Measurements from ENCODE around the gene IFI30. TPM values are rescaled to one million over a fixed set of nuclear protein-coding genes. Genes with fewer than 3 reads are reported as not detected.

The IFI30 gene
- total RNA-seq, 1 experiment from 2014 or later: 35.8 TPM

DNA sequence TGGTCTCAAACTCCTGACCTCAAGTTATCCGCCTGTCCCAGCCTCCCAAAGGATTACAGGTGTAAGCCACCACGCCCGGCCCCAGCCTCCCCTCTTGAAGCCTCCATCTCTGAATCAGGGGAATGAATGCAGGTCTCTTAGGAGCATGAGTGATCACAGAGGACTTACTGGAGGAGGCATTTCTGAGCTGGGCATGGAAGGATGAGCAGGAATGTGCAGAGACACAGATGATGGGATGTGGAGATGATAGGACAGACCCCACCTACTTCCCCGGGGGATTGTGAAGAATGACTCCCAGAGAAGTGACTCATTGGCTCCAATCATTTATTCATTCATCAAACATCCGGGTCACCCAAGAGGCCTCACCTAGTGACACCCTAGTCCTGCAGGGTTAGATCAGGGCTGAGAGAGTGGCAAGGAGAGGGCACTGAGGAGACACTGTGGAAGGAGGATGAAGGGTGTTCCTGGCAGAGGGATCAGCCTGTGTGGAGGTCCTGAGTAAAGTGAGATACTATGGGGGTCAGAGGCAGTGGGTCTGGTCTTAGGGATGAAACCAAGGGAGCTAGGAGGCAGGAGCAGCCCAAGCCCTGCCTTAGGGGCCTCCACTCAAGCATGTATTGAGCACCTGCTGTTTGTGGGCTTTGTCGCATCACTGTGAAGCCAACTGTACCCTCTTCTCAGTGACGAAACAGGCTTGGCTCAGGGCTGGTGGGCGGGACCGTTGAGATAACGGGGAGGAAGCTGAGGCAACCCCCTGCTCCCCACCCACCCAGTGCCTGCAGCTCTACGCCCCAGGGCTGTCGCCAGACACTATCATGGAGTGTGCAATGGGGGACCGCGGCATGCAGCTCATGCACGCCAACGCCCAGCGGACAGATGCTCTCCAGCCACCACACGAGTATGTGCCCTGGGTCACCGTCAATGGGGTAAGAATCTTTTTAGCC, 3.0 kb downstream of the IFI30 start:
- intact Hi-C loops (cut with micrococcal nuclease; ENCODE audit: unreplicated experiment): no loop called here
- CTCF ChIA-PET: interaction anchor here (0.5 kb wide), 1 partner anchor 373 kb away, joined by 12 read pairs; no protein-coding TSS in a partner anchor
- no peaks in the 10 kb centered on the region for H3K9me3 ChIP-seq (ENCODE audit: insufficient read depth, low read depth)
- H3K9me2 ChIP-seq (ENCODE audit: insufficient read depth): no peaks in the 10 kb centered on the region
- no peaks in the 10 kb centered on the region for H3K79me2 ChIP-seq (ENCODE audit: low read depth)
- no peak for TF ChIP-seq EZH2 (IDR thresholded peaks at IDR 0.05; ENCODE audit: low read depth)
- TF ChIP-seq CTCF (conservative IDR thresholded peaks at IDR 0.05): no peak
- DNase-seq: no peak
- H3F3A ChIP-seq (ENCODE audit: insufficient read depth, low read depth): peaks cover 40% of the 10 kb centered on the region; the same call in 1 of the 2 replicates
- POLR2A ChIA-PET (ENCODE audit: unreplicated experiment): no interaction called here
- H3K4me1 ChIP-seq (replicated peaks; ENCODE audit: insufficient read depth): peaks cover 15% of the 10 kb centered on the region
- no TSS peak for BruUV-seq (replicated peaks)
- H3K27ac ChIP-seq: no peak overlapping the region
- no peaks in the 10 kb centered on the region for H3K36me3 ChIP-seq (ENCODE audit: low read depth)
- no peaks in the 10 kb centered on the region for H3K27me3 ChIP-seq (ENCODE audit: insufficient read depth, low read depth)
- H3K4me2 ChIP-seq: no peak overlapping the region
- H3K4me3 ChIP-seq: no peak overlapping the region
- H2AFZ ChIP-seq: no peak overlapping the region
- no peaks in the 10 kb centered on the region for H4K20me1 ChIP-seq (ENCODE audit: insufficient read depth)

- POLR2A ChIA-PET (ENCODE audit: unreplicated experiment): no interaction called here
- Histone ChIP-seq H2AFZ (no peak overlapping the region), H3F3A (ENCODE audit: insufficient read depth, low read depth) (peaks cover 27% of the 10 kb centered on the region), H3K9me3 (ENCODE audit: insufficient read depth, low read depth) (no peaks in the 10 kb centered on the region), H3K27ac (no peak overlapping the region), H3K79me2 (ENCODE audit: low read depth) (no peaks in the 10 kb centered on the region), H3K4me1 (replicated peaks; ENCODE audit: insufficient read depth) (peaks cover 5% of the 10 kb centered on the region), H4K20me1 (ENCODE audit: insufficient read depth) (no peaks in the 10 kb centered on the region), H3K27me3 (ENCODE audit: insufficient read depth, low read depth) (no peaks in the 10 kb centered on the region), H3K4me2 (no peak overlapping the region), H3K4me3 (no peak overlapping the region), H3K36me3 (ENCODE audit: low read depth) (no peaks in the 10 kb centered on the region), H3K9me2 (ENCODE audit: insufficient read depth) (no peaks in the 10 kb centered on the region)
- BruUV-seq (replicated peaks): no TSS peak
- no peak for TF ChIP-seq EZH2 (IDR thresholded peaks at IDR 0.05; ENCODE audit: low read depth)
- TF ChIP-seq CTCF (conservative IDR thresholded peaks at IDR 0.05): no peak
- CTCF ChIA-PET: no interaction called here
- intact Hi-C loops (cut with micrococcal nuclease; ENCODE audit: unreplicated experiment): no loop called here
- DNase-seq: no peak
Measured at GRCh38 chr19:18179957-18180356, 6.3 kb downstream of the IFI30 start.

DNA sequence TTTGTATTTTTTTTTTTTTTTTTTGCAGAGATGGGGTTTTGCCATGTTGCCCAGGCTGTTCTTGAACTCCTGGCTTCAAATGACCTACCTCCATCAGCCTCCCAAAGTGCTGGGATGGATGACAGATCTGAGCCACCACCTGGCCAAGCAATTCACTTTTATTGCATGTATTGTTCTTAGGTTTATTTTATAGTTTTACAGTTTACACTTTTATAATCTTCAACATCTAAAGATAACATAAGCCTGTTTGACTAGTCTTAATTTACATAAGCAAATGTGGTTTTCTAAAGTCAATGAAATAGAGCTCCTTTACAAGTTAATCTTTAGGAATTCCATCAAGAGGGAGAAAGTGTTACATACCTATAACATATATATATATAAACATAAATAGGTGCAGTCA, 9.9 kb downstream of the IFI30 start:
- TF ChIP-seq CTCF (conservative IDR thresholded peaks at IDR 0.05) (no peak), EZH2 (IDR thresholded peaks at IDR 0.05; ENCODE audit: low read depth) (no peak)
- no peaks in the 10 kb centered on the region for H3K27me3 ChIP-seq (ENCODE audit: insufficient read depth, low read depth)

More for the DNA sequence above, 9.9 kb downstream of the IFI30 start:
- ChIA-PET POLR2A (ENCODE audit: unreplicated experiment) (no interaction called here), CTCF (interaction anchor here (0.5 to 0.6 kb wide), 2 partner anchors 20 to 36 kb away, joined by 3 to 5 read pairs; partner anchors contain the start of gene RAB3A)
- BruUV-seq (replicated peaks): no TSS peak
- Histone ChIP-seq H3K9me3 (ENCODE audit: insufficient read depth, low read depth) (no peaks in the 10 kb centered on the region), H3F3A (ENCODE audit: insufficient read depth, low read depth) (peaks cover 31% of the 10 kb centered on the region), H3K4me1 (replicated peaks; ENCODE audit: insufficient read depth) (no peaks in the 10 kb centered on the region), H3K9me2 (ENCODE audit: insufficient read depth) (no peaks in the 10 kb centered on the region), H2AFZ (no peak overlapping the region), H3K36me3 (ENCODE audit: low read depth) (no peaks in the 10 kb centered on the region), H3K4me2 (no peak overlapping the region), H3K79me2 (ENCODE audit: low read depth) (no peaks in the 10 kb centered on the region), H3K27ac (no peak overlapping the region), H4K20me1 (ENCODE audit: insufficient read depth) (no peaks in the 10 kb centered on the region), H3K4me3 (no peak overlapping the region)
- intact Hi-C loops (cut with micrococcal nuclease; ENCODE audit: unreplicated experiment): no loop called here
- peak in 1 of 2 experiments; percentile 50 for DNase-seq
